ENCODE results near the gene B2M.
A peak's percentile ranks its signal among the peaks of the same experiment; 100 is the strongest.
"Not testable (repeated sequence)": the region's sequence is repeated elsewhere in the genome, so short reads cannot be mapped to it uniquely, and the experiment has no call there.

Gene B2M

DNA sequence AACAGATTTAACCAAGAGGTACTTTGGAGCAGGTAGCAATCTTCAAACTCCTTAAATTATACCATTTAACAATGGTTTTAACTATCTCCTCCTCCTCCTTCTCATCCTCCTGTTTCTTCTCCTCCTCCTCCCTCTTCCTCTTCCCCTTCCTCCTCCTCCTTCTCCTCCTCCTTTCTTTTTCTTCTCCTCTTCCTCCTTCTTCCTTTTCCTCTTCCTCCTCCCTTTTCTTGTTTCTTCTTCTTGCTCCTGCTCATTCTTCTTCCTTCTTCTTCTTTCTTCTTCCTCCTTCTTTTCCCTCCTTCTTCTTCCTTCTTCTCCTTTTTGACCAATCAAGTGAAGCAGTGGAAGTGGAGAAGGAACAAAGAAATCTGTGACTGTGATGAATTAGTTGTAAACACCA lies 14.3 kb upstream of the B2M start:
- no peak for DNase-seq (ENCODE audit: low read depth in 3 of 3, low spot score in 1 of 3)

GRCh38 chr15:44698641-44699040 lies 12.7 kb upstream of the B2M start:
- no peak for DNase-seq (ENCODE audit: low read depth in 3 of 3, low spot score in 1 of 3)

DNA sequence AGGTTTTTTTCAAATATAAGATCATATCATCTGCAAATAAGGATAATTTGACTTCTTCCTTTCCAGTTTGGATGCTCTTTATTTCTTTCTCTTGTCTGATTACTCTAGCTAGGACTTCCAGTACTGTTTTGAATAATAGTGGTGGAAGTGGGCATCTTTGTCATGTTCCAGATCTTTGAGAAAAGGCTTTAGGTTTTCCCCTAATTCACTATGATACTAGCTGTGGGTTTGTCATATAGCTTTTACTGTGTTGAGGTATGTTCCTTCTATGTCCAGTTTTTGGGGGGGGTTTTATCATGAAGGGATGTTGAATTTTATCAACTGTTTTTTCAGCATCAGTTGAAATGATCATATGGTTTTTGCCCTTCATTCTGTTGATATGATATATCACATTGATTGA lies 10.6 kb upstream of the B2M start:
- DNase-seq (ENCODE audit: low read depth in 3 of 3, low spot score in 1 of 3), result not testable (repeated sequence)

GRCh38 chr15:44705986-44706385 lies 5.3 kb upstream of the B2M start:
- DNase-seq (ENCODE audit: low read depth in 3 of 3, low spot score in 1 of 3), result no peak

DNA sequence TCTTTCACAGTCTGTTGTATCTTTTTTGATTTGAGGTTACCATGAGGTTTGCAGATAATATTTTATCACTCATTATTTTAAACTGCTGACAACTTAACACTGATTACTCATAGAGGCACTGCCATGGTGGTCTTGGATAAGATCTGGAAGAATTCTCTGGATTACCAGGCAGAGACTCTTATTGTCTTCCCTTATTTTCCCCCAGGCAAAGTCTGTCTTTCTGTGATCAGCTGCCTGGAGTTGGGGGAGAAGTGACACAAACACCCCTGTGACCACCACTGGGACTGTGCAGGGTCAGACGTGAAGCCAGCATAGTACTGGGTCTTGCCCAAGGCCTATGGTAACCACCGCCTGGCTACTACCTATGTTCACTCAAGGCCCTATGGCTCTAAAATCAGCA lies 4.9 kb upstream of the B2M start:
- no peak for DNase-seq (ENCODE audit: low read depth in 3 of 3, low spot score in 1 of 3)

- no peak for DNase-seq (ENCODE audit: low read depth in 3 of 3, low spot score in 1 of 3)
Measured at GRCh38 chr15:44706946-44707636, 4.2 kb upstream of the B2M start.

DNA sequence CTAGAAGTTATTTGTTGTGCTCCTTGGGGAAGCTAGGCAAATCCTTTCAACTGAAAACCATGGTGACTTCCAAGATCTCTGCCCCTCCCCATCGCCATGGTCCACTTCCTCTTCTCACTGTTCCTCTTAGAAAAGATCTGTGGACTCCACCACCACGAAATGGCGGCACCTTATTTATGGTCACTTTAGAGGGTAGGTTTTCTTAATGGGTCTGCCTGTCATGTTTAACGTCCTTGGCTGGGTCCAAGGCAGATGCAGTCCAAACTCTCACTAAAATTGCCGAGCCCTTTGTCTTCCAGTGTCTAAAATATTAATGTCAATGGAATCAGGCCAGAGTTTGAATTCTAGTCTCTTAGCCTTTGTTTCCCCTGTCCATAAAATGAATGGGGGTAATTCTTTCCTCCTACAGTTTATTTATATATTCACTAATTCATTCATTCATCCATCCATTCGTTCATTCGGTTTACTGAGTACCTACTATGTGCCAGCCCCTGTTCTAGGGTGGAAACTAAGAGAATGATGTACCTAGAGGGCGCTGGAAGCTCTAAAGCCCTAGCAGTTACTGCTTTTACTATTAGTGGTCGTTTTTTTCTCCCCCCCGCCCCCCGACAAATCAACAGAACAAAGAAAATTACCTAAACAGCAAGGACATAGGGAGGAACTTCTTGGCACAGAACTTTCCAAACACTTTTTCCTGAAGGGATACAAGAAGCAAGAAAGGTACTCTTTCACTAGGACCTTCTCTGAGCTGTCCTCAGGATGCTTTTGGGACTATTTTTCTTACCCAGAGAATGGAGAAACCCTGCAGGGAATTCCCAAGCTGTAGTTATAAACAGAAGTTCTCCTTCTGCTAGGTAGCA lies 851 bp upstream of the B2M start:
- DNase-seq (ENCODE audit: low read depth in 3 of 3, low spot score in 1 of 3), result no peak

DNA sequence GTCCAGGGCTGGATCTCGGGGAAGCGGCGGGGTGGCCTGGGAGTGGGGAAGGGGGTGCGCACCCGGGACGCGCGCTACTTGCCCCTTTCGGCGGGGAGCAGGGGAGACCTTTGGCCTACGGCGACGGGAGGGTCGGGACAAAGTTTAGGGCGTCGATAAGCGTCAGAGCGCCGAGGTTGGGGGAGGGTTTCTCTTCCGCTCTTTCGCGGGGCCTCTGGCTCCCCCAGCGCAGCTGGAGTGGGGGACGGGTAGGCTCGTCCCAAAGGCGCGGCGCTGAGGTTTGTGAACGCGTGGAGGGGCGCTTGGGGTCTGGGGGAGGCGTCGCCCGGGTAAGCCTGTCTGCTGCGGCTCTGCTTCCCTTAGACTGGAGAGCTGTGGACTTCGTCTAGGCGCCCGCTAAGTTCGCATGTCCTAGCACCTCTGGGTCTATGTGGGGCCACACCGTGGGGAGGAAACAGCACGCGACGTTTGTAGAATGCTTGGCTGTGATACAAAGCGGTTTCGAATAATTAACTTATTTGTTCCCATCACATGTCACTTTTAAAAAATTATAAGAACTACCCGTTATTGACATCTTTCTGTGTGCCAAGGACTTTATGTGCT lies 527 bp downstream of the B2M start:
- DNase-seq (ENCODE audit: low read depth in 3 of 3, low spot score in 1 of 3), result peak in 1 of 3 donors; percentile 57

- peak in 1 of 3 donors; percentile 35 for DNase-seq (ENCODE audit: low read depth in 3 of 3, low spot score in 1 of 3)
Measured at GRCh38 chr15:44712346-44713005, 1.2 kb downstream of the B2M start.

GRCh38 chr15:44713006-44713966 lies 2.0 kb downstream of the B2M start:
- no peak for DNase-seq (ENCODE audit: low read depth in 3 of 3, low spot score in 1 of 3)

GRCh38 chr15:44715142-44715796 lies 4.0 kb downstream of the B2M start:
- DNase-seq (ENCODE audit: low read depth in 3 of 3, low spot score in 1 of 3), result no peak

GRCh38 chr15:44715797-44716334 lies 4.5 kb downstream of the B2M start:
- DNase-seq (ENCODE audit: low read depth in 3 of 3, low spot score in 1 of 3), result no peak

GRCh38 chr15:44716983-44717602 lies 5.8 kb downstream of the B2M start:
- no peak for DNase-seq (ENCODE audit: low read depth in 3 of 3, low spot score in 1 of 3)

- DNase-seq (ENCODE audit: low read depth in 3 of 3, low spot score in 1 of 3), result no peak
Measured at GRCh38 chr15:44718180-44718926, 7.0 kb downstream of the B2M start.

- DNase-seq (ENCODE audit: low read depth in 3 of 3, low spot score in 1 of 3), result no peak
Measured at GRCh38 chr15:44718927-44719292, 7.6 kb downstream of the B2M start.

DNA sequence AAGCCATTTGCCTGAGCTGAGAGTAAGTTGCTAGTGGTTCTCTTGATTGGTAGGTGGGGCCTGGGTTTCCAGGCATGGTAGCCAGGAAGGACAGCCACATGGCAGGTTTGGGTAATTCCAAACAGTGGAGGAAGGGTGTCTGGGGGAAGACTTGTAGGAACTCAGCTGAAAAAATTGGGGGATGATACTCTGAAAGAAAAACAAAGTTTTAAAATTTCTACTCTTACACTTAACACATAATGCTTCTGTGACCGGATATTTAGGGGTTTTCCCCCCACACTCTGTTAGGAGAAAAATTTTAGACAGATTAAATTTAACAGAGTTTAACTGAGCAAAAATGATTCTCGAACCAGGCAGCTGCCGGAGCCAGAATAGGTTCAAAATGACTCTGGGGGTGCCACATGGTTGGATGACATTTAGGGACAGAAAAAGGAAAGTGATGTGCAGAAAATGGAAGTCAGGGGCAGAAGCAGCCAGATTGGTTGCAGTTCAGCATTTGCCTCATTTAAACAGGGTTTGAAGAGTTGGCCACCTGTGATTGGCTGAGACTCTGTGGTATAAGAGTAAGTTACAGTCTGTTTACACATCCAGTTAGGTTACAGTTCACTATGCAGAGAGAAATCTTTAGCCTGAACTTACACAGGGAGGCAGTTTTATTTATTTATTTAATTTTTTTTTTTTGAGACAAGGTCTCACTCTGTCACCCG lies 8.1 kb downstream of the B2M start:
- peak in 1 of 3 donors; percentile 44 for DNase-seq (ENCODE audit: low read depth in 3 of 3, low spot score in 1 of 3)

DNA sequence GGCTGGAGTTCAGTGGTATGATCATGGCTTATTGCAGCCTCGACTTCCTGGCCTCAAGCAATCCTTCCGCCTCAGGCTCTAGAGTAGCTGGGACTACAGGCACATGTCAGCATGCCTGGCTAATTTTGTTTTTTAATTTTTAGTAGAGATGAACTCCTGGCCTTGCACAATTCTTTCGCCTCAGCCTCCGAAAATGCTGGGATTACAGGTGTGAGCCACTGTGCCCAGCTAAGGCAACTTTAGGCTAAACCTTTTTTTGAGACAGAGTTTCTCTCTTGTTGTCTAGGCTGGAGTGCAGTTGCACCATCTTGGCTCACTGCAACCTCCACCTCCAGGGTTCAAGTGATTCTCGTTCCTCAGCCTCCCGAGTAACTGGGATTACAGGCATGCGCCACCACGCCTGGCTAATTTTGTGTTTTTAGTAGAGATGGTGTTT lies 8.7 kb downstream of the B2M start:
- not testable (repeated sequence) for DNase-seq (ENCODE audit: low read depth in 3 of 3, low spot score in 1 of 3)

All from stimulated activated CD4-positive, alpha-beta T cell treated with anti-CD3 and anti-CD28 coated beads, TNF-alpha, amount 100 ng/mL, for 1 hour (primary cell).